Naive thymus-derived CD4-positive, alpha-beta T cell (primary cell): ENCODE measurements around the gene SDR39U1. TPM values are rescaled to one million over a fixed set of nuclear protein-coding genes. Genes with fewer than 3 reads are reported as not detected.

ENCODE experiments used
- ATAC-seq: fragments of 150-1000 bp; cut with Tn5 transposase; 2 replicates; pipeline ENCODE4 v1.10.0; 2021; ENCODE audit warnings: mild to moderate bottlenecking, moderate library complexity
- CTCF ChIA-PET: fragments of 350-600 bp; sonication (Branson Sonifier 250); formaldehyde crosslinking; loops from one replicate; lab custom pipeline; 2021; ENCODE audit warnings: antibody characterized with exemption; lab: Charles Lee
- POLR2A ChIA-PET: fragments of 350-600 bp; sonication (Branson Sonifier 250); formaldehyde crosslinking; loops from one replicate; lab custom pipeline; 2021; ENCODE audit warnings: antibody characterized with exemption, inconsistent platforms; lab: Charles Lee
- DNase-seq, 9 donors: peaks; one replicate each; pipeline versions ENCODE4 v3.0.0 to v3.0.0-alpha.2; 2020 to 2022; ENCODE audit warnings: mixed read lengths in 1 of 9
- H3K27ac ChIP-seq: one replicate; pipeline ENCODE4 v1.7.0; 2013; ENCODE audit warnings: mild to moderate bottlenecking, low read depth, low read length, moderate library complexity
- H3K27me3 ChIP-seq, 2 donors: one replicate each; pipeline ENCODE4 v1.7.0; 2013; ENCODE audit warnings: low read length in 2 of 2, mild to moderate bottlenecking in 2 of 2, moderate library complexity in 2 of 2; ENCODE audit not compliant: control insufficient read depth in 2 of 2, insufficient read depth in 2 of 2
- H3K36me3 ChIP-seq, 3 experiments: 1 replicate in 2 of 3; 2 replicates in 1 of 3; pipeline ENCODE4 v1.7.0; 2013; ENCODE audit warnings: low read length in 3 of 3, mild to moderate bottlenecking in 3 of 3, moderate library complexity in 1 of 3; ENCODE audit not compliant: insufficient read depth in 3 of 3, control insufficient read depth in 2 of 3
- H3K4me1 ChIP-seq, 2 donors: one replicate each; pipeline ENCODE4 v1.7.0; 2013; ENCODE audit warnings: low read length in 2 of 2, mild to moderate bottlenecking in 2 of 2, moderate library complexity in 1 of 2; ENCODE audit not compliant: control insufficient read depth in 2 of 2, insufficient read depth in 2 of 2
- H3K4me3 ChIP-seq: 2 replicates; pipeline ENCODE4 v1.7.0; 2013; ENCODE audit warnings: mild to moderate bottlenecking, low read length
- H3K9me3 ChIP-seq, 3 experiments: 1 replicate in 2 of 3; 2 replicates in 1 of 3; pipeline ENCODE4 v1.7.0; 2013; ENCODE audit warnings: low read length in 3 of 3; ENCODE audit not compliant: control insufficient read depth in 2 of 3
- H3K27ac Mint-ChIP-seq, 9 donors: one replicate each; pipeline ENCODE4 v1.8.0; 2020 to 2022; ENCODE audit warnings: mixed read lengths in 9 of 9, mild to moderate bottlenecking in 8 of 9, moderate library complexity in 5 of 9, inconsistent platforms in 2 of 9
- H3K27me3 Mint-ChIP-seq, 5 donors: one replicate each; pipeline ENCODE4 v1.8.0; 2021 to 2022; ENCODE audit warnings: mixed read lengths in 5 of 5, mild to moderate bottlenecking in 1 of 5
- H3K36me3 Mint-ChIP-seq, 5 donors: one replicate each; pipeline ENCODE4 v1.8.0; 2020 to 2022; ENCODE audit warnings: mixed read lengths in 5 of 5, mild to moderate bottlenecking in 3 of 5, inconsistent platforms in 1 of 5
- H3K4me1 Mint-ChIP-seq, 7 donors: one replicate each; pipeline ENCODE4 v1.8.0; 2020 to 2022; ENCODE audit warnings: mixed read lengths in 7 of 7, mild to moderate bottlenecking in 3 of 7, inconsistent platforms in 1 of 7
- H3K4me3 Mint-ChIP-seq, 10 donors: one replicate each; pipeline ENCODE4 v1.8.0; 2020 to 2022; ENCODE audit warnings: mild to moderate bottlenecking in 10 of 10, mixed read lengths in 10 of 10, moderate library complexity in 6 of 10, inconsistent platforms in 2 of 10
- H3K9me3 Mint-ChIP-seq, 11 donors: one replicate each; pipeline ENCODE4 v1.8.0; 2020 to 2022; ENCODE audit warnings: mixed read lengths in 11 of 11, mild to moderate bottlenecking in 4 of 11, inconsistent platforms in 1 of 11, moderate library complexity in 1 of 11
- intact Hi-C, 2 donors: fragments of 100-400 bp; cut with micrococcal nuclease; formaldehyde crosslinking; loops; one replicate each; pipeline ENCODE4 v1.15.1; 2023
- polyA plus RNA-seq, 2 donors: library from polyadenylated mRNA; unstranded; fragments of 300-500 nt; fragmentation: Illumina TruSeq; gene quantifications; one replicate each; pipeline ENCODE4 v1.2.3, GENCODE V29; 2021
- total RNA-seq, 6 experiments: library from RNA in 5 of 6; stranded (reverse) in 5 of 6; gene quantifications; 1 replicate in 5 of 6; 2 replicates in 1 of 6; pipeline ENCODE4 v1.2.3 and lab custom pipeline; 2021 to 2026

Gene SDR39U1
- total and polyA plus RNA-seq, 7 experiments from 2014 or later: 64.7 to 137 (median 96.2) TPM

DNA sequence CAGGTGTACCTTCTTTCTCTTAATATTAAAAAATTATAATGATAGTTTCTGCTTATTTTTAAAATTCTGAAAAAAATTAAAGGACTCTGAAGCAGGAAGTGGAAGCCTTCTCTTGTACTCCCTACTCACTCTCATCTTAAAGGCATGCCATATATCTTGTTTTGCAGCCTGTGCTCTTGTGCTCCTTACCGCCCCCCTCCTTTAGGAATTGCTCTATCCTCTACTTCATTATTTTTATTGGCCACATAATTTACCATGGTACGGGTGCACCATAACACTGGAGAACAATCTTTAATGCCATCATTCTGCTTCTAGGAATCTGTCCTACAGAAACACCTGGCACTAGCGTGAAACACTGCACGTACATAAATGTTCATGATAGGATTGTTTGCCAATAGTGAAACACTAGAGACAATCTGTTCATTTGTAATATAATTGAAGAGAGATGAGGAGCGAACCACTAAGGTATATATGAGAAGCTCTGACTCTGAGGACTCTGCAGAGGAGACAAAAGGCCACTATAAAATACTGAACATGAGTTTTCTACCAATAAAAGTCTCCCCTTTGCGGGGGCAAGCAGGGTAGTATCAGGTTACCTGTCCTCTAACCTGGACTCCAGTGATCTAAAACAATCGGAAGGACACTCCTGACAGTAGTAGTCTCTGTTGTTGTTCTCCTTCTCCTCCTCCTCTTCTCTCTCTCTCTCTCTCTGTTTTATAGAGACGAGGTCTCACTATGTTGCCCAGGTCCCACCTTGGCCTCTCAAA, 50.1 kb downstream of the SDR39U1 start:
- peaks cover 5 to 57% (median 17%) of the 10 kb centered on the region in 5 donors for H3K27me3 Mint-ChIP-seq
- CTCF ChIA-PET: no interaction called here
- Histone ChIP-seq H3K4me3 (no peak overlapping the region), H3K36me3 (no peaks in the 10 kb centered on the region), H3K4me1 (no peaks in the 10 kb centered on the region), H3K27ac (no peak overlapping the region), H3K9me3 (no peaks in the 10 kb centered on the region), H3K27me3 (no peaks in the 10 kb centered on the region)
- DNase-seq (no peak), ATAC-seq (no peak)
- peaks cover 0 to 6% (median 0%) of the 10 kb centered on the region in 7 donors for H3K4me1 Mint-ChIP-seq
- POLR2A ChIA-PET: interaction anchor here (0.7 kb wide), 1 partner anchor 40 kb away, joined by 3 read pairs; no protein-coding TSS in a partner anchor
- intact Hi-C loops: no loop called here
- no peak overlapping the region for H3K27ac Mint-ChIP-seq
- H3K9me3 Mint-ChIP-seq: no peaks in the 10 kb centered on the region
- H3K4me3 Mint-ChIP-seq: no peak overlapping the region
- H3K36me3 Mint-ChIP-seq: no peaks in the 10 kb centered on the region

DNA sequence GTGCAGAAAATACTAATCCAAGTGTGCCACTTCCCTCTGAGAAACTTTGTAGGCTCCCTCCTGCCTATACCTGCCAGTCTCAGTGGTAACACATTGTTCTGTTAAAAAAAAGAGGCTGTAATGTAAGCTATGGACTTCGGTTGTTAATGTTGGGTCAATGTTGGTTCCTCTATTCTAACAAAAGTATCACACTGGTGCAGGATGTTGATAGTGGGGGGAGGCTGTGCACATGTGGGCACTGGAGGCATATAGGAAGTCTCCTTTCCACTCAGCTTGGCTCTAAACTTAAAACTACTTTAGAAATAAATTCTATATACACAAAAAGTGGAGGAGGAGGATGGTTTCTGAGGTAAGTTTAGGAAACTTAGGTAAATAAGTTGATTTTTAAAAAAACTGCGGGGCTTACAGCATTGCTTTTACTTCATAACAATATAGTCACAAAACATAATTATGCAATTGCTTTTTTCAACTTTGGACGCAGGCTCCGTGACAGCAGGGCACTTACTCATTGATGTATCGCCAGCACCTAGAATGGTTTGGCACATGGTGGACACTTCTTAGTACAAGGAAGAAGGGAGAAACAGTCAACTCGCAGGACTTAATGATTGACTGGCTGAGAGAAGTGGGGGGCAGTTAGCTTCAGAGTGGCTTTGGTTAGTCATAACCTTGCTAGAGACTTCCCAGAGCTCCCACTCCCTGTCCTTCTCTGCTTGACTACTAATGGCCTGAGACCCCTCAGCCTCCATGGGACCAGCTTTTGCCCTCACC, 51.7 kb downstream of the SDR39U1 start:
- ATAC-seq: no peak
- Histone ChIP-seq H3K4me3 (no peak overlapping the region), H3K9me3 (no peaks in the 10 kb centered on the region), H3K36me3 (no peaks in the 10 kb centered on the region), H3K27me3 (no peaks in the 10 kb centered on the region), H3K4me1 (no peaks in the 10 kb centered on the region), H3K27ac (no peak overlapping the region)
- H3K4me1 Mint-ChIP-seq: peaks cover 0 to 4% (median 0%) of the 10 kb centered on the region in 7 donors
- H3K9me3 Mint-ChIP-seq: no peaks in the 10 kb centered on the region
- no peak overlapping the region for H3K4me3 Mint-ChIP-seq
- peaks cover 5 to 52% (median 17%) of the 10 kb centered on the region in 5 donors for H3K27me3 Mint-ChIP-seq
- no peaks in the 10 kb centered on the region for H3K36me3 Mint-ChIP-seq
- no peak overlapping the region for H3K27ac Mint-ChIP-seq
- POLR2A ChIA-PET: interaction anchor here (0.7 kb wide), 2 partner anchors 77 to 480 kb away, joined by 3 read pairs; no protein-coding TSS in a partner anchor
- intact Hi-C loops: no loop called here
- DNase-seq: no peak
- CTCF ChIA-PET: interaction anchor here (0.7 kb wide), 1 partner anchor 46 kb away, joined by 3 read pairs; no protein-coding TSS in a partner anchor

Other genes starting within 250 kb of the SDR39U1 start
- 10 to 100 TPM; 16.2 to 40.5 (median 19.2) TPM for gene TM9SF1, start 247.3 kb downstream of the SDR39U1 start, total RNA-seq
- gene TM9SF1, start 247.3 kb downstream of the SDR39U1 start, polyA plus RNA-seq: 10 to 100 TPM; 32.1 to 34.4 TPM
- gene TSSK4, start 237.1 kb downstream of the SDR39U1 start, total RNA-seq: 1 to 10 TPM in 2 of 5 experiments, under 1 TPM in 2, not detected in 1; 0.22 to 1.9 (median 1.1) TPM
- gene TSSK4, start 237.1 kb downstream of the SDR39U1 start, polyA plus RNA-seq: 1 to 10 TPM; 1.0 to 1.4 TPM
- 100 to 1,000 TPM in 1 of 5 experiments, 10 to 100 TPM in 4; 79.1 to 101 (median 85.7) TPM for gene CHMP4A, start 229.3 kb downstream of the SDR39U1 start, total RNA-seq
- gene CHMP4A, start 229.3 kb downstream of the SDR39U1 start, polyA plus RNA-seq: 100 to 1,000 TPM; 121 to 140 TPM
- 10 to 100 TPM in 3 of 5 experiments, 1 to 10 TPM in 2; 5.5 to 18.5 (median 14.2) TPM for gene MDP1, start 226.7 kb downstream of the SDR39U1 start, total RNA-seq
- 10 to 100 TPM; 33.1 to 36.4 TPM for gene MDP1, start 226.7 kb downstream of the SDR39U1 start, polyA plus RNA-seq
- 100 to 1,000 TPM in 3 of 5 experiments, 10 to 100 TPM in 2; 73.5 to 175 (median 106) TPM for gene NEDD8, start 210.4 kb downstream of the SDR39U1 start, total RNA-seq
- 100 to 1,000 TPM; 254 to 340 TPM for gene NEDD8, start 210.4 kb downstream of the SDR39U1 start, polyA plus RNA-seq
- 10 to 100 TPM; 38.2 to 91.6 (median 69.5) TPM for gene GMPR2, start 209.8 kb downstream of the SDR39U1 start, total RNA-seq
- gene GMPR2, start 209.8 kb downstream of the SDR39U1 start, polyA plus RNA-seq: 100 to 1,000 TPM in 1 of 2 donors, 10 to 100 TPM in 1; 99.9 to 107 TPM
- gene TINF2, start 200.2 kb downstream of the SDR39U1 start, total RNA-seq: 100 to 1,000 TPM; 133 to 150 (median 139) TPM
- gene TINF2, start 200.2 kb downstream of the SDR39U1 start, polyA plus RNA-seq: 100 to 1,000 TPM; 143 to 186 TPM
- 10 to 100 TPM in 1 of 5 experiments, 1 to 10 TPM in 4; 4.8 to 12.9 (median 7.1) TPM for gene TGM1, start 179.6 kb downstream of the SDR39U1 start, total RNA-seq
- not detected for gene TGM1, start 179.6 kb downstream of the SDR39U1 start, polyA plus RNA-seq
- gene RABGGTA, start 171.2 kb downstream of the SDR39U1 start, total RNA-seq: 10 to 100 TPM; 49.7 to 76.5 (median 55.5) TPM
- 10 to 100 TPM; 17.9 to 36.3 TPM for gene RABGGTA, start 171.2 kb downstream of the SDR39U1 start, polyA plus RNA-seq
- 10 to 100 TPM; 25.2 to 37.0 (median 33.3) TPM for gene DHRS1, start 143.0 kb downstream of the SDR39U1 start, total RNA-seq
- 10 to 100 TPM; 21.3 to 38.4 TPM for gene DHRS1, start 143.0 kb downstream of the SDR39U1 start, polyA plus RNA-seq
- 10 to 100 TPM; 22.7 to 39.5 (median 29.8) TPM for gene NOP9, start 142.9 kb downstream of the SDR39U1 start, total RNA-seq
- 1 to 10 TPM; 1.7 to 1.8 TPM for gene NOP9, start 142.9 kb downstream of the SDR39U1 start, polyA plus RNA-seq
- 10 to 100 TPM; 16.4 to 31.5 (median 22.7) TPM for gene CIDEB, start 134.8 kb downstream of the SDR39U1 start, total RNA-seq
- 10 to 100 TPM; 18.7 to 19.3 TPM for gene CIDEB, start 134.8 kb downstream of the SDR39U1 start, polyA plus RNA-seq
- 10 to 100 TPM; 13.9 to 26.8 (median 17.5) TPM for gene LTB4R2, start 132.6 kb downstream of the SDR39U1 start, total RNA-seq
- gene LTB4R2, start 132.6 kb downstream of the SDR39U1 start, polyA plus RNA-seq: 1 to 10 TPM; 2.1 to 2.7 TPM
- 10 to 100 TPM; 14.1 to 28.8 (median 26.3) TPM for gene LTB4R, start 131.3 kb downstream of the SDR39U1 start, total RNA-seq
- 1 to 10 TPM; 9.1 to 9.4 TPM for gene LTB4R, start 131.3 kb downstream of the SDR39U1 start, polyA plus RNA-seq
- gene ADCY4, start 107.7 kb downstream of the SDR39U1 start, total RNA-seq: 10 to 100 TPM in 1 of 5 experiments, 1 to 10 TPM in 4; 4.6 to 10.2 (median 6.1) TPM
- under 1 TPM in 1 of 2 donors, not detected in 1; 0.25 TPM for gene ADCY4, start 107.7 kb downstream of the SDR39U1 start, polyA plus RNA-seq
- 10 to 100 TPM; 19.9 to 47.5 (median 36.8) TPM for gene RIPK3, start 102.8 kb downstream of the SDR39U1 start, total RNA-seq
- gene RIPK3, start 102.8 kb downstream of the SDR39U1 start, polyA plus RNA-seq: 10 to 100 TPM in 1 of 2 donors, 1 to 10 TPM in 1; 8.2 to 11.7 TPM
- not detected for gene NFATC4, start 74.6 kb downstream of the SDR39U1 start, total RNA-seq
- gene NFATC4, start 74.6 kb downstream of the SDR39U1 start, polyA plus RNA-seq: not detected
- 1 to 10 TPM in 1 of 5 experiments, under 1 TPM in 4; 0.08 to 1.3 (median 0.11) TPM for gene NYNRIN, start 43.8 kb downstream of the SDR39U1 start, total RNA-seq
- gene NYNRIN, start 43.8 kb downstream of the SDR39U1 start, polyA plus RNA-seq: not detected
- gene CBLN3, start 13.1 kb downstream of the SDR39U1 start, total RNA-seq: 10 to 100 TPM in 1 of 5 experiments, 1 to 10 TPM in 4; 2.0 to 13.9 (median 2.9) TPM
- gene CBLN3, start 13.1 kb downstream of the SDR39U1 start, polyA plus RNA-seq: under 1 TPM in 1 of 2 donors, not detected in 1; 0.24 TPM
- 100 to 1,000 TPM in 4 of 5 experiments, 10 to 100 TPM in 1; 96.9 to 139 (median 129) TPM for gene KHNYN, start 12.8 kb downstream of the SDR39U1 start, total RNA-seq
- 10 to 100 TPM; 12.7 to 18.9 TPM for gene KHNYN, start 12.8 kb downstream of the SDR39U1 start, polyA plus RNA-seq
- under 1 TPM in 1 of 5 experiments, not detected in 4; 0.56 TPM for gene CMA1, start 65.5 kb upstream of the SDR39U1 start, total RNA-seq
- not detected for gene CMA1, start 65.5 kb upstream of the SDR39U1 start, polyA plus RNA-seq
- gene CTSG, start 133.5 kb upstream of the SDR39U1 start, total RNA-seq: 1 to 10 TPM in 1 of 5 experiments, not detected in 4; 7.6 TPM
- not detected for gene CTSG, start 133.5 kb upstream of the SDR39U1 start, polyA plus RNA-seq
- 10 to 100 TPM in 1 of 5 experiments, 1 to 10 TPM in 3, under 1 TPM in 1; 0.70 to 67.6 (median 5.9) TPM for gene GZMH, start 166.9 kb upstream of the SDR39U1 start, total RNA-seq
- 1 to 10 TPM in 1 of 2 donors, under 1 TPM in 1; 0.83 to 1.6 TPM for gene GZMH, start 166.9 kb upstream of the SDR39U1 start, polyA plus RNA-seq
- gene GZMB, start 191.4 kb upstream of the SDR39U1 start, total RNA-seq: 100 to 1,000 TPM in 1 of 5 experiments, 10 to 100 TPM in 2, 1 to 10 TPM in 1, under 1 TPM in 1; 1.00 to 692 (median 20.3) TPM
- 1 to 10 TPM; 1.8 to 3.0 TPM for gene GZMB, start 191.4 kb upstream of the SDR39U1 start, polyA plus RNA-seq